ENCODE measurements around the gene BAZ2B. TPM values are rescaled to one million over a fixed set of nuclear protein-coding genes. Genes with fewer than 3 reads are reported as not detected.

Gene BAZ2B
- polyA plus RNA-seq, 2 of the 4 experiments (the other 2 are of a cell fraction) = 19.6 to 50.6 TPM

GRCh38 chr2:159615367-159616285 is 722 bp downstream of the BAZ2B start:
- no peaks in the 10 kb centered on the region for H3K9me3 ChIP-seq
- DNase-seq (ENCODE audit: low read depth in 1 of 2, low spot score in 1 of 2) (peak; percentile 70 to 96), FAIRE-seq (no peak), ATAC-seq (peak; percentile 96 to 97)
- H3K4me1 ChIP-seq = peaks cover 55% of the 10 kb centered on the region
- TF ChIP-seq NFE2L2 (conservative IDR thresholded peaks at IDR 0.05; ENCODE audit: low read length) (no peak), RAD21 (conservative IDR thresholded peaks at IDR 0.05 in 1 of 2, IDR thresholded peaks at IDR 0.05 in 1 of 2) (peak; percentile 2 to 25; a peak in 1 of 5 replicates), EP300 (IDR thresholded peaks at IDR 0.05) (0 out of 5 replicates have a peak, but pooled peaks of 1 of the 2 experiments have one; percentile 13), JUNB (IDR thresholded peaks at IDR 0.05) (no peak), SMC3 (IDR thresholded peaks at IDR 0.05) (0 out of 3 replicates have a peak, but pooled peaks have one; percentile 17), POLR2A (IDR thresholded peaks at IDR 0.05; ENCODE audit: low read length) (peak; percentile 59), RNF2 (IDR thresholded peaks at IDR 0.05; ENCODE audit: borderline replicate concordance, low read depth) (no peak), JUN (IDR thresholded peaks at IDR 0.05) (peak; percentile 68 to 93), ZC3H11A (IDR thresholded peaks at IDR 0.05) (no peak), MYC (IDR thresholded peaks at IDR 0.05; ENCODE audit: borderline replicate concordance, low read length) (no peak), BCL3 (IDR thresholded peaks at IDR 0.05) (0 out of 3 replicates have a peak, but pooled peaks have one; percentile 30), CTCF (IDR thresholded peaks at IDR 0.05) (no peak), PBX3 (IDR thresholded peaks at IDR 0.05) (peak; percentile 42; the same call in 1 of the 2 replicates), PHF8 (IDR thresholded peaks at IDR 0.05; ENCODE audit: borderline replicate concordance, low read depth) (peak; percentile 74; the same call in 1 of the 2 replicates), GATA3 (IDR thresholded peaks at IDR 0.05; ENCODE audit: borderline replicate concordance) (peak; percentile 48; the same call in 1 of the 2 replicates), CHD4 (IDR thresholded peaks at IDR 0.05; ENCODE audit: borderline replicate concordance) (no peak), RARB (CRISPR knock-in tag; IDR thresholded peaks at IDR 0.05) (no peak)
- H3K4me2 ChIP-seq = peak overlapping the region; percentile 95
- peak overlapping the region; percentile 67 for H3K4me3 ChIP-seq
- WGBS (ENCODE audit: missing lambda C conversion rate) = under 1% methylated on average over 43 of the region's 66 CpGs
- H3K27ac ChIP-seq = peak overlapping the region; percentile 96 to 98
- ChIA-PET POLR2A (interaction anchor here (0.6 to 6.6 kb wide), 35 partner anchors 9 to 839 kb away, joined by 3 to 84 read pairs (median 4); partner anchors contain the start of genes MARCHF7 and WDSUB1), CTCF (interaction anchor here (0.7 to 2.4 kb wide), 4 partner anchors 11 to 96 kb away, joined by 3 to 7 read pairs (median 3); partner anchors contain the start of gene MARCHF7)

GRCh38 chr2:159614534-159615366 is 1.6 kb downstream of the BAZ2B start:
- Histone ChIP-seq H3K4me1 (peaks cover 58% of the 10 kb centered on the region), H3K4me3 (peak overlapping the region; percentile 67), H3K4me2 (peak overlapping the region; percentile 95), H3K27ac (peak overlapping the region; percentile 96 to 98), H3K9me3 (no peaks in the 10 kb centered on the region)
- WGBS (ENCODE audit: missing lambda C conversion rate) = 2% methylated on average over 16 of the region's 16 CpGs
- ChIA-PET CTCF (interaction anchor here (0.7 to 2.4 kb wide), 3 partner anchors 11 to 97 kb away, joined by 3 to 7 read pairs (median 3); partner anchors contain the start of gene MARCHF7), POLR2A (interaction anchor here (0.5 to 6.6 kb wide), 31 partner anchors 9 to 838 kb away, joined by 3 to 84 read pairs (median 4); partner anchors contain the start of genes MARCHF7 and WDSUB1)
- FAIRE-seq = no peak
- ATAC-seq = peak; percentile 9 to 12; a peak in 4 of 6 replicates
- no peak for DNase-seq (ENCODE audit: low read depth in 1 of 2, low spot score in 1 of 2)
- TF ChIP-seq RARB (CRISPR knock-in tag; IDR thresholded peaks at IDR 0.05) (0 out of 2 replicates have a peak, but pooled peaks have one; percentile 29), JUN (IDR thresholded peaks at IDR 0.05) (peak in 1 of 2 experiments; percentile 75; a peak in 2 of 5 replicates), CBX2 (IDR thresholded peaks at IDR 0.05; ENCODE audit: borderline replicate concordance, low read depth) (no peak), MAX (IDR thresholded peaks at IDR 0.05) (peak; percentile 9; the same call in 1 of the 2 replicates), HOXA7 (CRISPR knock-in tag; IDR thresholded peaks at IDR 0.05) (peak; percentile 71; the same call in 1 of the 2 replicates), PHF8 (IDR thresholded peaks at IDR 0.05; ENCODE audit: borderline replicate concordance, low read depth) (peak; percentile 24; the same call in 1 of the 2 replicates), SREBF2 (IDR thresholded peaks at IDR 0.05) (no peak), TP53 (CRISPR knock-in tag; IDR thresholded peaks at IDR 0.05) (peak; percentile 53; the same call in 1 of the 2 replicates), CEBPB (IDR thresholded peaks at IDR 0.05) (peak in 1 of 2 experiments; percentile 60; a peak in 1 of 4 replicates)

Data from A549 (cell line).